Erythroblast (primary cell): Measurements from ENCODE around the gene WSCD2.

ENCODE experiments used
- GATA1 ChIP-seq: IDR thresholded peaks from 2 replicates; pipeline ENCODE4 v1.6.1; 2011; ENCODE audit warnings: low read depth, mild to moderate bottlenecking, control low read depth, low read length, moderate library complexity
- POLR2A ChIP-seq: IDR thresholded peaks from 2 replicates; pipeline ENCODE4 v1.6.1; 2011; ENCODE audit warnings: mild to moderate bottlenecking, low read length

DNA sequence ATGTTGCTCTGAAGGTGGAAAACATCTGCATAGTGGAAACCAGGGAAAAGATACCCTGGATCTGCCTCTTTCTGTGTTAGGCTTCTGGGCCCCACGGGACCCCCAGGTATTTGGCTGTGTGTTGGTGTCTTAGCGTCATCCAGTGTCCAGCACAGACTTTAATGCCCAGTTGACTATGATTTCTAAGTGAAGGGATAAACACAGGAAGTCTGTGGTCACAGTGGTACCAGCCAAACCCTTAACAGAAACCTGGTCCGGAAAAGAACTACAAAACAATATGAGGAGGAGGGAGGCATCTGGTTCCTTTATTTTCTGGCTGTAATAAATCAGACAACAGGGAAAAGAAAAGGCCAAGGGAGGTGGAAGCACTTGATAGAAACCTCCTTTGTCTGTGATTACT lies 153.6 kb downstream of the WSCD2 start:
- TF ChIP-seq GATA1 (no peak), POLR2A (no peak)
